ENCODE data around the gene CDC37L1.
"Not testable (repeated sequence)": the region's sequence is repeated elsewhere in the genome, so short reads cannot be mapped to it uniquely, and the experiment has no call there.

Gene CDC37L1

GRCh38 chr9:4754530-4754929 is 75.2 kb downstream of the CDC37L1 start:
- DNase-seq (ENCODE audit: low read depth) = not testable (repeated sequence)

- DNase-seq (ENCODE audit: low read depth) = no peak
Measured at GRCh38 chr9:4755026-4755609, 75.7 kb downstream of the CDC37L1 start.

- DNase-seq (ENCODE audit: low read depth) = no peak
Measured at GRCh38 chr9:4756420-4756819, 77.1 kb downstream of the CDC37L1 start.
